SH-SY5Y (cell line): ENCODE data around the gene RBM23.

ENCODE experiments used
- GATA2 ChIP-seq: IDR thresholded peaks from 2 replicates; pipeline ENCODE4 v1.6.1; 2011; ENCODE audit warnings: mild to moderate bottlenecking, low read depth, low read length
- GATA3 ChIP-seq: IDR thresholded peaks from 2 replicates; pipeline ENCODE4 v1.6.1; 2011; ENCODE audit warnings: low read depth, mild to moderate bottlenecking, low read length, moderate library complexity

Gene RBM23

GRCh38 chr14:22884076-22884737 is 34.7 kb downstream of the RBM23 start:
- no peak for TF ChIP-seq GATA3
- no peak for TF ChIP-seq GATA2

- TF ChIP-seq GATA3 (no peak), GATA2 (no peak)
Measured at GRCh38 chr14:22883173-22883976, 35.6 kb downstream of the RBM23 start, which contains the start of gene REM2. Gene REM2 (plus strand): TSS chr14:22883222. CDS start chr14:22883288, 66 bp downstream.

GRCh38 chr14:22882529-22883172 is 36.3 kb downstream of the RBM23 start:
- no peak for TF ChIP-seq GATA3
- TF ChIP-seq GATA2: no peak

GRCh38 chr14:22882064-22882463 is 36.9 kb downstream of the RBM23 start:
- TF ChIP-seq GATA3: no peak

- TF ChIP-seq GATA2 (no peak), GATA3 (no peak)
Measured at GRCh38 chr14:22878271-22879246, 40.4 kb downstream of the RBM23 start.

- TF ChIP-seq GATA2 (no peak), GATA3 (no peak)
Measured at GRCh38 chr14:22877000-22877501, 41.9 kb downstream of the RBM23 start.

- no peak for TF ChIP-seq GATA2
- no peak for TF ChIP-seq GATA3
Measured at GRCh38 chr14:22875748-22876319, 43.1 kb downstream of the RBM23 start.

- no peak for TF ChIP-seq GATA2
- no peak for TF ChIP-seq GATA3
Measured at GRCh38 chr14:22875003-22875747, 43.8 kb downstream of the RBM23 start.

GRCh38 chr14:22872833-22873520 is 46.0 kb downstream of the RBM23 start:
- no peak for TF ChIP-seq GATA2
- no peak for TF ChIP-seq GATA3

GRCh38 chr14:22872033-22872832 is 46.7 kb downstream of the RBM23 start:
- TF ChIP-seq GATA2: no peak
- TF ChIP-seq GATA3: no peak

- TF ChIP-seq GATA3 (no peak), GATA2 (no peak)
Measured at GRCh38 chr14:22871224-22872032, 47.5 kb downstream of the RBM23 start, which contains the start of gene LRP10. Gene LRP10 (plus strand): TSS chr14:22871740. CDS start chr14:22872304, 564 bp downstream.
